SK-N-SH treated with all-trans-retinoic acid at 6 μM for 48 hours (cell line): Measurements from ENCODE around the gene ASB10.

ENCODE experiments used
- ESRRG ChIP-seq: fragments of 250-450 bp; sonication (Bioruptor Pico); IDR thresholded peaks from 2 replicates; pipeline ENCODE4 v1.6.1; 2021; ENCODE audit warnings: mild to moderate bottlenecking
- TF ChIP-seq, protein P1 (sequence below): fragments of 250-450 bp; sonication (Bioruptor Pico); IDR thresholded peaks from 2 replicates; pipeline ENCODE4 v1.8.0; 2020; ENCODE audit warnings: mild to moderate bottlenecking, moderate library complexity, borderline replicate concordance

DNA sequence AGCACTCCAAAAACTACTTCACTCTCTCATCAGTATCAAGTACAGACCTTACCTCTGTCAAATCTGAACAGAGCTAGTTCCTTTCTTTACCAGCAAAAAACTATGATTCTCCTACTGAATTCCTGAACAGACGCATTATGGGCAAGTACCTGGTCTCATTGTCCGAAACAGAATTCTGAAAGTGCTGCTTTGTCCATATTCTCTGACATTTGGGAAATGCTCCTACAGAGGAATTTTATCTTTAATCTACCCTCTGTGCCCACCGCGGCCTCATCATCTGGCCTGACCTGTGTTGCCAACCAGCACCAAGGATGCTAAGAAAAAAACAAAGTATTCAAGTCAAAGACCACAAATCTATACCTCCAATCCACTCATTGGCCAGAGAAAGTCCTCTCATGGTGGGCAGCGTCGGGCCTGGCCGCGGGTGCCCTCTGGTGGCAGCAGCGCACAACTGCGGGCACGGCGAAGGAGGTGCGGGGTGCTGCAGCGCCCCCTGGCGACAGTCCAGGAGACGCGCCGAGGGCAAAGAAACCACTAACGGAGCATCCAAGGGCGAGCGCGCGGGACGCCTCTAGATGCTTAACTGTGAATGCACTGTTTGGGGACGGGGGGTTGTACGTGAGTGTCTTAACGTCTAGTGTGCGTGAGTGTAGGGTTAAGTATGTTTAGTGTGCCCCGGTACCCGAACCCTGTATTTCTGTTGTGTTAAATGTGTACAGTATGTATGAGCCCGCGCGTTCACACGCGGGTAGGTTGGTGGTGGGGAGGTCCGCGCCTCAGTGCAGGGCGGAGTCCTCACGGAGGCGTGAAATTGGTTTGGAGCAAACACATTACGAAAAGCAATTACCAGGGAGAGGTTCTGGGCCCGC, 14.5 kb downstream of the ASB10 start:
- no peak for TF ChIP-seq ESRRG (CRISPR knock-in tag)
- TF ChIP-seq, protein P1, sequence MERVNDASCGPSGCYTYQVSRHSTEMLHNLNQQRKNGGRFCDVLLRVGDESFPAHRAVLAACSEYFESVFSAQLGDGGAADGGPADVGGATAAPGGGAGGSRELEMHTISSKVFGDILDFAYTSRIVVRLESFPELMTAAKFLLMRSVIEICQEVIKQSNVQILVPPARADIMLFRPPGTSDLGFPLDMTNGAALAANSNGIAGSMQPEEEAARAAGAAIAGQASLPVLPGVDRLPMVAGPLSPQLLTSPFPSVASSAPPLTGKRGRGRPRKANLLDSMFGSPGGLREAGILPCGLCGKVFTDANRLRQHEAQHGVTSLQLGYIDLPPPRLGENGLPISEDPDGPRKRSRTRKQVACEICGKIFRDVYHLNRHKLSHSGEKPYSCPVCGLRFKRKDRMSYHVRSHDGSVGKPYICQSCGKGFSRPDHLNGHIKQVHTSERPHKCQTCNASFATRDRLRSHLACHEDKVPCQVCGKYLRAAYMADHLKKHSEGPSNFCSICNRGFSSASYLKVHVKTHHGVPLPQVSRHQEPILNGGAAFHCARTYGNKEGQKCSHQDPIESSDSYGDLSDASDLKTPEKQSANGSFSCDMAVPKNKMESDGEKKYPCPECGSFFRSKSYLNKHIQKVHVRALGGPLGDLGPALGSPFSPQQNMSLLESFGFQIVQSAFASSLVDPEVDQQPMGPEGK, result no peak
